Right atrium auricular region (tissue), 2 donors: ENCODE measurements around the gene SCFD2. TPM values are rescaled to one million over a fixed set of nuclear protein-coding genes. Genes with fewer than 3 reads are reported as not detected.

Experiments
- DNase-seq: peaks from one replicate; pipeline ENCODE4 v3.0.0-alpha.2; 2019; ENCODE audit warnings: low spot score
- H3K27ac ChIP-seq, 2 donors: fragments of 200-600 bp; sonication (generic); 1 replicate in 1 of 2; 2 replicates in 1 of 2; pipeline ENCODE4 v1.5.1; 2016 to 2019
- H3K27me3 ChIP-seq, 2 donors: fragments of 200-600 bp; sonication (generic); one replicate each; pipeline versions ENCODE4 v1.5.1 to v1.6.0; 2017 to 2019
- H3K36me3 ChIP-seq: fragments of 200-600 bp; sonication (generic); one replicate; pipeline ENCODE4 v1.5.1; 2016
- H3K4me1 ChIP-seq, 2 donors: fragments of 200-600 bp; sonication (generic); one replicate each; pipeline versions ENCODE4 v1.5.1 to v1.6.0; 2017 to 2019
- H3K4me3 ChIP-seq, 2 donors: fragments of 200-600 bp; sonication (generic); 1 replicate in 1 of 2; 2 replicates in 1 of 2; pipeline ENCODE4 v1.5.1; 2017 to 2019; ENCODE audit warnings: mild to moderate bottlenecking in 1 of 2, moderate library complexity in 1 of 2
- H3K9me3 ChIP-seq, 2 donors: fragments of 200-600 bp; sonication (generic); one replicate each; pipeline ENCODE4 v1.5.1; 2019
- total RNA-seq, 2 donors: library from RNA; depleted of rRNA; stranded (reverse); fragments of >200 nt; gene quantifications; one replicate each; pipeline ENCODE4 v1.1.0, GENCODE V29; 2016
- TF ChIP-seq, protein P1 (sequence below), 2 donors: fragments of 200-600 bp; sonication (generic); IDR thresholded peaks; one replicate each; pipeline ENCODE4 v1.5.1; 2019; ENCODE audit warnings: antibody characterized with exemption in 2 of 2

The SCFD2 gene
- total RNA-seq, 2 donors from 2014 or later, result 8.1 to 9.4 TPM

DNA sequence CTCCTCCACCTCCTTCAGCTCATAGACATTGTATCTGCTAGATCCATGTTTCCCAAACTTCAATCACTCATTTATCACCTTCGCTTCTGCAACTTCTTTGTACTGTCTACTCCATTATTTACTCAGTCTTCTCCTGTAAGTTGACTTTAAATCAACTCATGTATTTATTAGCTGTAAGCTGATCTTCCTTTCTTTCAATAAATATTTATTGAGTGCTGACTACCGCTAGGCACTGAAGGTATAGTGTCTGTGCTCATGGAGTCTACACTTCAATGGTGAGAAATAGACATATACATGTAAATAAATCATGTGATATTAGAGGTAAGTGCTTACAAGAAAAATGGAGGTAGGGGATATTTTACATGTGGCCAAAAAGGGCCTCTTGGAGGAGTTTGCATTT, 429.1 kb downstream of the SCFD2 start:
- H3K4me3 ChIP-seq, result no peak overlapping the region
- peaks cover 0 to 6% of the 10 kb centered on the region in 2 donors for H3K4me1 ChIP-seq
- TF ChIP-seq, protein P1, sequence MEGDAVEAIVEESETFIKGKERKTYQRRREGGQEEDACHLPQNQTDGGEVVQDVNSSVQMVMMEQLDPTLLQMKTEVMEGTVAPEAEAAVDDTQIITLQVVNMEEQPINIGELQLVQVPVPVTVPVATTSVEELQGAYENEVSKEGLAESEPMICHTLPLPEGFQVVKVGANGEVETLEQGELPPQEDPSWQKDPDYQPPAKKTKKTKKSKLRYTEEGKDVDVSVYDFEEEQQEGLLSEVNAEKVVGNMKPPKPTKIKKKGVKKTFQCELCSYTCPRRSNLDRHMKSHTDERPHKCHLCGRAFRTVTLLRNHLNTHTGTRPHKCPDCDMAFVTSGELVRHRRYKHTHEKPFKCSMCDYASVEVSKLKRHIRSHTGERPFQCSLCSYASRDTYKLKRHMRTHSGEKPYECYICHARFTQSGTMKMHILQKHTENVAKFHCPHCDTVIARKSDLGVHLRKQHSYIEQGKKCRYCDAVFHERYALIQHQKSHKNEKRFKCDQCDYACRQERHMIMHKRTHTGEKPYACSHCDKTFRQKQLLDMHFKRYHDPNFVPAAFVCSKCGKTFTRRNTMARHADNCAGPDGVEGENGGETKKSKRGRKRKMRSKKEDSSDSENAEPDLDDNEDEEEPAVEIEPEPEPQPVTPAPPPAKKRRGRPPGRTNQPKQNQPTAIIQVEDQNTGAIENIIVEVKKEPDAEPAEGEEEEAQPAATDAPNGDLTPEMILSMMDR (IDR thresholded peaks at IDR 0.05), result no peak
- no peak for DNase-seq
- no peaks in the 10 kb centered on the region for H3K27me3 ChIP-seq
- H3K36me3 ChIP-seq, result no peaks in the 10 kb centered on the region
- no peaks in the 10 kb centered on the region for H3K9me3 ChIP-seq
- no peak overlapping the region for H3K27ac ChIP-seq

DNA sequence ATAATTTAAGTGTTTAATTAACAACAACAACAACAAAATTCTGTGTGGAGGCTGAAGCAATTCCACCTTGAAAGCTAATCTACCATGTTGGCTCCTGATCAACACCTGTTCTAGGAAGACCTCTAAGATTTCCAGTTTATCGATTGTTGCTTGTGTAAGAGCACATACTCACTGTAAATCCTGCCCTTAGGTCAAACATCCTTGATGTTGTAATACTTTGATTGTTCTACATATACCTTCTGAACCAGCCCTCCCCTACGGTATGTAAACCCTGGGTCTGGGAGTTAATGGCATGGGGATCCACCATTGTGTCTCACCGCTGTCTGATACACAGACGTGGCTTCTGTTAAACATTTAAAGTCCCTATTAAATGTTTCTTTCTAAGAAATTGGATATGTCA, 430.5 kb downstream of the SCFD2 start:
- Histone ChIP-seq H3K27me3 (no peaks in the 10 kb centered on the region), H3K27ac (no peak overlapping the region), H3K4me1 (peaks cover 0 to 6% of the 10 kb centered on the region in 2 donors), H3K36me3 (no peaks in the 10 kb centered on the region), H3K4me3 (no peak overlapping the region), H3K9me3 (no peaks in the 10 kb centered on the region)
- DNase-seq, result no peak
- TF ChIP-seq, protein P1 (IDR thresholded peaks at IDR 0.05), result no peak

DNA sequence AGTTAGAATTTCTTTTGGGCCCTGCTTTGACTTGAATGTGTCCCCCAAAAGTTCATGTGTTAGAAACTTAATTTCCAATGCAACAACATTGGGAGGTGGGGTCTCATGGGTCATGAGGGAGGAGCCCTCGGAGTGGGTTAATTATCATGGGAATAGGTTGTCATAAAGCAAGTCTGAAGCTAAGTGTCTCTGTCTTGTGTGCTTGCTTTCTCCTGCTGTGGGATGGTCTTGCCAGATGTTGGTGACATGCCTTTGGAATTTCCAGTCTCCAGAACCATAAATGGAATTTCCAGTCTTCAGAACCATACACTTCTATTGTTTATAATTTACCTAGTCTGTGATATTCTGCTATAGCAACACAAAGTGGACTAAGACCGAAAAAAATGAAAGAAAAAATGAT, 432.1 kb downstream of the SCFD2 start:
- H3K27me3 ChIP-seq, result no peaks in the 10 kb centered on the region
- TF ChIP-seq, protein P1 (IDR thresholded peaks at IDR 0.05), result no peak
- no peak for DNase-seq
- no peaks in the 10 kb centered on the region for H3K36me3 ChIP-seq
- H3K4me3 ChIP-seq, result no peak overlapping the region
- no peaks in the 10 kb centered on the region for H3K9me3 ChIP-seq
- H3K27ac ChIP-seq, result no peak overlapping the region
- no peaks in the 10 kb centered on the region for H3K4me1 ChIP-seq

DNA sequence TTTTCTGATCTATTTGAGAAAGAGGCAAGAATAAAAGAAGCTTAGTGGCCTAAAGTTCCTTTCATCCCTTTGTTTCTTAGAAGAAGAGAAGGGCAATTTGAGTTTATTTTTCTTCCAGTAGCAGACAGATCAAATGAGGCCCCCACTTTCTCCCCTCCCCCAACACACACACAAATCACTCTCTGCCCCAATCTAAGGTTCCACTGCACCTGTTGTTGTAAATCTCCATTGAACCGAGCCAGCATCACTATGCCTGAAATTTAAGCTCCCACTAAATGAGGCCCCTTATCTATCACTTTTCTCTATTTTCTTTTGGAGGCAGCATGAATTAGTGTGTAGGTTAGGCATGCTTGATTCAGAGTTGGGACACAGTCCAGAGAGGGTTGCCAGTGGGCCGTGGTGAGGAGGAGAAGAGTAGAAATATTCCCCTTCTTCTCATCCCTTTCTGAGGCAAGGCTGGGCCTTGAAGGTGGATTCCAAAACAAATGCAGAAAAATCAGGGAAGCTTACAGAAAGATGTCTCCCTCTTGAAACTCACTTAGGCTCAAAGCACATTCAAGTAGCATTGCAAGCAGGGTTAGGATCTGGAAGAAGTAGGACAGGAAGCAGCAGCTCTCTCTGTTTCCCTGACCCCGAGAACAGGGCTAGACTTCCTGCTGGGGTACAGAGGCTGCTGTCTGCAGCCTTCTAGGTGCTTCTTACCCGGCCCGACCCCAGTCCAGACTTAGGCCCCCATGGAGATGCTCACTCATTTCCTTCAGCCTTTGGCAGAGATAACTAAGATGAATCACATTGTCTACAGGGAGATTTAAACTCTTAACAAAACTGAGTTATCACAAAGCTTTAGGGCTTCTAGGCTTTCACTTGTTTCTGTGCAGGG, 433.0 kb downstream of the SCFD2 start:
- H3K4me1 ChIP-seq, result no peaks in the 10 kb centered on the region
- no peaks in the 10 kb centered on the region for H3K36me3 ChIP-seq
- no peaks in the 10 kb centered on the region for H3K9me3 ChIP-seq
- TF ChIP-seq, protein P1 (IDR thresholded peaks at IDR 0.05), result no peak
- no peak overlapping the region for H3K27ac ChIP-seq
- no peak overlapping the region for H3K4me3 ChIP-seq
- no peaks in the 10 kb centered on the region for H3K27me3 ChIP-seq
- no peak for DNase-seq

DNA sequence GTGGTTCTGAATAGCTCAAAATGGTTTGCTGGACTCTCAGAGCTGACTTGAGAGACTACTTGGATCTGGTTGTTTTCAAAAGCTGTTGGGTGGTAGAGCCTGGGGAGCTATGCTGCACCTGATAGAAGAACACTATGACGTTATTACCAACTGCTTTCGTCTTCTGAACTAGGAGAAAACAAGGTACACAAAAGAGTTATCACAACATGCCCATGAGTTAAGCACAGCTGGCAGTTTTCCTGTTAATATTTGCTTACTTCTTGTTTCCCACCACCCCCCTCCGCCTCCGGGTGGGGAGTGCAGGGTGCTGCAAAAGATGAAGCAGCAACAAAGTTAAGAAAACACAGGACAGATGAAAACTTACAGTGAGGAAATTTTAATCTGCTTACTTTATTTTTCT, 434.6 kb downstream of the SCFD2 start:
- Histone ChIP-seq H3K27ac (no peak overlapping the region), H3K36me3 (no peaks in the 10 kb centered on the region), H3K9me3 (no peaks in the 10 kb centered on the region), H3K27me3 (no peaks in the 10 kb centered on the region), H3K4me3 (no peak overlapping the region), H3K4me1 (no peaks in the 10 kb centered on the region)
- TF ChIP-seq, protein P1 (IDR thresholded peaks at IDR 0.05), result no peak
- DNase-seq, result no peak
